ENCODE data around the gene IGLL1.
"Not testable (repeated sequence)": the region's sequence is repeated elsewhere in the genome, so short reads cannot be mapped to it uniquely, and the experiment has no call there.

The IGLL1 gene

GRCh38 chr22:23539839-23540198, 40.3 kb downstream of the IGLL1 start:
- DNase-seq: not testable (repeated sequence)

- peak; percentile 73 for DNase-seq
Observed at GRCh38 chr22:23539135-23539838, 40.8 kb downstream of the IGLL1 start.

GRCh38 chr22:23538696-23539030, 41.4 kb downstream of the IGLL1 start:
- not testable (repeated sequence) for DNase-seq

- peak; percentile 27 for DNase-seq
Observed at GRCh38 chr22:23537830-23538695, 42.0 kb downstream of the IGLL1 start.

GRCh38 chr22:23537416-23537815, 42.7 kb downstream of the IGLL1 start:
- no peak for DNase-seq

- no peak for DNase-seq
Observed at GRCh38 chr22:23536821-23537345, 43.2 kb downstream of the IGLL1 start.

GRCh38 chr22:23535790-23536661, 44.1 kb downstream of the IGLL1 start:
- DNase-seq: not testable (repeated sequence)

GRCh38 chr22:23534851-23535717, 45.0 kb downstream of the IGLL1 start:
- no peak for DNase-seq

- DNase-seq: no peak
Observed at GRCh38 chr22:23534201-23534850, 45.8 kb downstream of the IGLL1 start.

- DNase-seq: no peak
Observed at GRCh38 chr22:23533771-23534191, 46.3 kb downstream of the IGLL1 start.

GRCh38 chr22:23533328-23533762, 46.7 kb downstream of the IGLL1 start:
- no peak for DNase-seq

GRCh38 chr22:23532731-23533130, 47.4 kb downstream of the IGLL1 start:
- no peak for DNase-seq

GRCh38 chr22:23531966-23532705, 48.0 kb downstream of the IGLL1 start:
- DNase-seq: no peak

GRCh38 chr22:23531283-23531956, 48.7 kb downstream of the IGLL1 start:
- DNase-seq: no peak

GRCh38 chr22:23530766-23531282, 49.3 kb downstream of the IGLL1 start:
- DNase-seq: no peak

GRCh38 chr22:23530106-23530505, 50.0 kb downstream of the IGLL1 start:
- no peak for DNase-seq

- DNase-seq: no peak
Observed at GRCh38 chr22:23529166-23530103, 50.7 kb downstream of the IGLL1 start.

GRCh38 chr22:23527971-23528740, 51.9 kb downstream of the IGLL1 start:
- no peak for DNase-seq
